PC-3 (cell line): Measurements from ENCODE around the gene AKAP13. TPM values are rescaled to one million over a fixed set of nuclear protein-coding genes. Genes with fewer than 3 reads are reported as not detected.

Experiments
- ATAC-seq: fragments of 200-7000 bp; cut with Tn5 transposase; 2 replicates; pipeline ENCODE4 v1.9.1; 2020; ENCODE audit warnings: mild to moderate bottlenecking, moderate library complexity
- BruUV-seq: library from RNA; stranded (reverse); fragments of 400-500 nt; replicated peaks from 2 replicates; lab custom pipeline; 2021; lab: Mats Ljungman, UMichigan
- CTCF ChIA-PET: fragments of 300-600 bp; sonication (Branson Sonifier 250); formaldehyde crosslinking; loops from one replicate; lab custom pipeline; 2022; ENCODE audit warnings: antibody characterized with exemption; lab: Charles Lee
- POLR2A ChIA-PET: fragments of 300-600 bp; sonication (Branson Sonifier 250); formaldehyde crosslinking; loops from one replicate; lab custom pipeline; 2022; ENCODE audit warnings: antibody characterized with exemption; ENCODE audit not compliant: unreplicated experiment; lab: Charles Lee
- DNase-seq: peaks from one replicate; pipeline ENCODE4 v3.0.0-alpha.2; 2015
- H2AFZ ChIP-seq: fragments of 300-600 bp; sonication (generic); 2 replicates; pipeline ENCODE4 v1.6.0; 2016; ENCODE audit warnings: antibody characterized with exemption, low read length
- H3F3A ChIP-seq: fragments of 300-600 bp; sonication (generic); one replicate; pipeline ENCODE4 v1.6.0; 2017; ENCODE audit warnings: antibody characterized with exemption, low read length, control low read depth, mild to moderate bottlenecking; ENCODE audit not compliant: unreplicated experiment
- H3K27ac ChIP-seq: fragments of 300-600 bp; sonication (generic); 2 replicates; pipeline ENCODE4 v1.5.1; 2016; ENCODE audit warnings: mild to moderate bottlenecking, low read length
- H3K27me3 ChIP-seq: fragments of 300-600 bp; sonication (generic); 2 replicates; pipeline ENCODE4 v1.6.1; 2016; ENCODE audit warnings: low read length, mixed read lengths
- H3K36me3 ChIP-seq: fragments of 300-600 bp; sonication (generic); 2 replicates; pipeline ENCODE4 v1.6.1; 2016; ENCODE audit warnings: low read depth, mixed run types, low read length, mixed read lengths
- H3K4me1 ChIP-seq: fragments of 300-600 bp; sonication (generic); 2 replicates; pipeline ENCODE4 v1.5.1; 2016; ENCODE audit warnings: low read length; ENCODE audit not compliant: insufficient read depth
- H3K4me2 ChIP-seq: fragments of 300-600 bp; sonication (generic); 2 replicates; pipeline ENCODE4 v1.6.0; 2016; ENCODE audit warnings: low read length
- H3K4me3 ChIP-seq: fragments of 300-600 bp; sonication (generic); 2 replicates; pipeline ENCODE4 v1.5.1; 2016; ENCODE audit warnings: mild to moderate bottlenecking, low read length, mixed read lengths
- H3K79me2 ChIP-seq: fragments of 300-600 bp; sonication (generic); 2 replicates; pipeline ENCODE4 v1.6.1; 2017; ENCODE audit warnings: low read length, mixed read lengths
- H3K9ac ChIP-seq: fragments of 300-600 bp; sonication (generic); 2 replicates; pipeline ENCODE4 v1.6.0; 2016; ENCODE audit warnings: mild to moderate bottlenecking, low read length
- H3K9me2 ChIP-seq: fragments of 300-600 bp; sonication (generic); replicated peaks from 2 replicates; pipeline ENCODE4 v1.6.1; 2016; ENCODE audit warnings: mixed run types, low read length, mixed read lengths
- H3K9me3 ChIP-seq: fragments of 300-600 bp; sonication (generic); 2 replicates; pipeline ENCODE4 v1.6.1; 2016; ENCODE audit warnings: low read length, mixed read lengths
- H4K20me1 ChIP-seq: fragments of 300-600 bp; sonication (generic); 2 replicates; pipeline ENCODE4 v1.6.1; 2016; ENCODE audit warnings: low read length, mixed read lengths
- CTCF ChIP-seq: fragments of 300-600 bp; sonication (generic); conservative IDR thresholded peaks from 2 replicates; pipeline ENCODE4 v1.5.1; 2017; ENCODE audit warnings: antibody characterized with exemption, low read depth, mild to moderate bottlenecking, low read length
- EZH2 ChIP-seq: fragments of 300-600 bp; sonication (generic); IDR thresholded peaks from one replicate; pipeline ENCODE4 v1.6.1; 2017; ENCODE audit warnings: antibody characterized with exemption, mild to moderate bottlenecking, low read length; ENCODE audit not compliant: unreplicated experiment
- EZH2phosphoT487 ChIP-seq: fragments of 300-600 bp; sonication (generic); IDR thresholded peaks from 2 replicates; pipeline ENCODE4 v1.6.1; 2018; ENCODE audit warnings: mild to moderate bottlenecking, antibody characterized with exemption, low read length, borderline replicate concordance
- intact Hi-C: fragments of 100-400 bp; cut with micrococcal nuclease; formaldehyde crosslinking; loops from 2 replicates; pipeline ENCODE4 v1.9.0; 2023
- total RNA-seq: library from RNA; depleted of rRNA; stranded (reverse); fragments of >200 nt; gene quantifications from 2 replicates; pipeline ENCODE4 v1.2.3, GENCODE V29; 2014

The AKAP13 gene
- total RNA-seq, 1 experiment from 2014 or later = 36.8 TPM

- BruUV-seq = no TSS peak
- CTCF ChIA-PET = no interaction called here
Observed at GRCh38 chr15:85388566-85389305, 8.3 kb downstream of the AKAP13 start.

GRCh38 chr15:85389306-85389650 is 8.9 kb downstream of the AKAP13 start:
- no peaks in the 10 kb centered on the region for H3F3A ChIP-seq
- no peak overlapping the region for H3K27ac ChIP-seq
- peaks cover 4% of the 10 kb centered on the region; the same call in 1 of the 2 replicates for H3K36me3 ChIP-seq
- no peak for DNase-seq
- BruUV-seq = no TSS peak
- peaks cover 32% of the 10 kb centered on the region for H4K20me1 ChIP-seq
- TF ChIP-seq CTCF = no peak
- TF ChIP-seq EZH2 = no peak
- no peak for TF ChIP-seq EZH2phosphoT487
- no peaks in the 10 kb centered on the region for H3K9me3 ChIP-seq
- H3K79me2 ChIP-seq = peaks cover 100% of the 10 kb centered on the region
- no peaks in the 10 kb centered on the region for H3K9me2 ChIP-seq
- CTCF ChIA-PET = no interaction called here
- H2AFZ ChIP-seq = no peak overlapping the region
- peaks cover 10% of the 10 kb centered on the region for H3K4me1 ChIP-seq
- POLR2A ChIA-PET = no interaction called here
- H3K4me3 ChIP-seq = no peak overlapping the region
- no peak overlapping the region for H3K9ac ChIP-seq
- intact Hi-C loops = no loop called here
- ATAC-seq = no peak
- H3K27me3 ChIP-seq = no peaks in the 10 kb centered on the region
- no peak overlapping the region for H3K4me2 ChIP-seq

More at GRCh38 chr15:85388566-85389305, 8.3 kb downstream of the AKAP13 start:
- H3K4me2 ChIP-seq = no peak overlapping the region
- DNase-seq (no peak), ATAC-seq (no peak)
- no peaks in the 10 kb centered on the region for H3K9me2 ChIP-seq
- no peak overlapping the region for H3K4me3 ChIP-seq
- H3K4me1 ChIP-seq = peaks cover 5% of the 10 kb centered on the region
- POLR2A ChIA-PET = no interaction called here
- H2AFZ ChIP-seq = no peak overlapping the region
- peaks cover 4% of the 10 kb centered on the region; the same call in 1 of the 2 replicates for H3K36me3 ChIP-seq
- TF ChIP-seq EZH2 = no peak
- H3K79me2 ChIP-seq = peaks cover 100% of the 10 kb centered on the region
- H4K20me1 ChIP-seq = peaks cover 28% of the 10 kb centered on the region
- H3K9me3 ChIP-seq = no peaks in the 10 kb centered on the region
- no peak overlapping the region for H3K27ac ChIP-seq
- no peak overlapping the region for H3K9ac ChIP-seq
- H3K27me3 ChIP-seq = no peaks in the 10 kb centered on the region
- no peaks in the 10 kb centered on the region for H3F3A ChIP-seq
- intact Hi-C loops = no loop called here

GRCh38 chr15:85389772-85390171 is 9.4 kb downstream of the AKAP13 start:
- peaks cover 4% of the 10 kb centered on the region; the same call in 1 of the 2 replicates for H3K36me3 ChIP-seq
- intact Hi-C loops = no loop called here
- H4K20me1 ChIP-seq = peaks cover 32% of the 10 kb centered on the region
- CTCF ChIA-PET = no interaction called here
- DNase-seq = no peak
- no peak overlapping the region for H2AFZ ChIP-seq
- no peak overlapping the region for H3K9ac ChIP-seq
- no peak for TF ChIP-seq CTCF
- TF ChIP-seq EZH2 = no peak
- TF ChIP-seq EZH2phosphoT487 = no peak
- no peak overlapping the region for H3K27ac ChIP-seq
- no TSS peak for BruUV-seq
- H3K4me1 ChIP-seq = peaks cover 15% of the 10 kb centered on the region
- no peak overlapping the region for H3K4me2 ChIP-seq
- no peak for ATAC-seq
- H3K27me3 ChIP-seq = no peaks in the 10 kb centered on the region
- H3K79me2 ChIP-seq = peaks cover 100% of the 10 kb centered on the region
- H3F3A ChIP-seq = no peaks in the 10 kb centered on the region
- POLR2A ChIA-PET = no interaction called here
- H3K4me3 ChIP-seq = no peak overlapping the region
- H3K9me3 ChIP-seq = no peaks in the 10 kb centered on the region
- no peaks in the 10 kb centered on the region for H3K9me2 ChIP-seq
